Cardiac fibroblast (primary cell): ENCODE data around the gene SYNE2.

Experiments used
- DNase-seq, 2 donors: peaks; one replicate each; pipeline versions ENCODE4 v3.0.0 to v3.0.0-alpha.2; 2010; ENCODE audit warnings: low read depth in 2 of 2
- H3K4me3 ChIP-seq, 2 donors: replicated peaks in 1 of 2; 1 replicate in 1 of 2; 2 replicates in 1 of 2; pipeline ENCODE4 v1.5.1; 2011; ENCODE audit warnings: low read depth in 2 of 2, low read length in 2 of 2, mild to moderate bottlenecking in 2 of 2, moderate library complexity in 1 of 2
- CTCF ChIP-seq: IDR thresholded peaks from one replicate; pipeline ENCODE4 v1.5.1; 2011; ENCODE audit warnings: low read depth, mild to moderate bottlenecking, low read length, inconsistent platforms

Gene SYNE2

GRCh38 chr14:63940387-63940786 is 87.6 kb downstream of the SYNE2 start:
- H3K4me3 ChIP-seq, result no peak overlapping the region
- DNase-seq, result no peak
- TF ChIP-seq CTCF, result no peak

- TF ChIP-seq CTCF, result no peak
- DNase-seq, result no peak
- no peak overlapping the region for H3K4me3 ChIP-seq
Measured at GRCh38 chr14:63941023-63941422, 88.2 kb downstream of the SYNE2 start.

GRCh38 chr14:63949696-63950095 is 96.9 kb downstream of the SYNE2 start:
- no peak overlapping the region for H3K4me3 ChIP-seq
- no peak for TF ChIP-seq CTCF
- peak in 1 of 2 donors; percentile 22 for DNase-seq

GRCh38 chr14:63951021-63951420 is 98.2 kb downstream of the SYNE2 start:
- no peak for TF ChIP-seq CTCF
- H3K4me3 ChIP-seq, result no peak overlapping the region
- DNase-seq, result no peak

- TF ChIP-seq CTCF, result no peak
- DNase-seq, result no peak
- no peak overlapping the region for H3K4me3 ChIP-seq
Measured at GRCh38 chr14:63951429-63951828, 98.6 kb downstream of the SYNE2 start.

GRCh38 chr14:63952053-63952932 is 99.5 kb downstream of the SYNE2 start:
- TF ChIP-seq CTCF, result no peak
- no peak for DNase-seq
- no peak overlapping the region for H3K4me3 ChIP-seq

- no peak for TF ChIP-seq CTCF
- DNase-seq, result peak; percentile 73 to 77
- H3K4me3 ChIP-seq, result no peak overlapping the region
Measured at GRCh38 chr14:63952933-63953437, 100.2 kb downstream of the SYNE2 start.
